HL-60 (cell line): ENCODE measurements around the gene MLYCD.

ENCODE experiments used
- DNase-seq, 2 experiments: peaks; one replicate each; pipeline ENCODE4 v3.0.0-alpha.2; 2010 to 2020; ENCODE audit warnings: low read depth in 1 of 2, low spot score in 1 of 2
- H3K27ac ChIP-seq: fragments of 250-450 bp; sonication (Bioruptor Pico); replicated peaks from 2 replicates; pipeline ENCODE4 v1.5.1; 2020; ENCODE audit warnings: mild to moderate bottlenecking, moderate library complexity
- H3K27me3 ChIP-seq: fragments of 250-450 bp; sonication (Bioruptor Pico); 2 replicates; pipeline ENCODE4 v1.5.1; 2021; ENCODE audit warnings: mild to moderate bottlenecking, moderate library complexity; ENCODE audit not compliant: insufficient read depth, poor library complexity, severe bottlenecking
- H3K4me3 ChIP-seq: replicated peaks from 2 replicates; pipeline ENCODE4 v1.5.1; 2011; ENCODE audit warnings: mild to moderate bottlenecking, control low read depth, low read length; ENCODE audit not compliant: insufficient read depth
- GABPA ChIP-seq: IDR thresholded peaks from 2 replicates; pipeline ENCODE4 v1.6.1; 2012; ENCODE audit warnings: low read depth
- POLR2AphosphoS5 ChIP-seq: IDR thresholded peaks from 2 replicates; pipeline ENCODE4 v1.6.1; 2012; ENCODE audit warnings: low read depth
- SPI1 ChIP-seq: IDR thresholded peaks from 2 replicates; pipeline ENCODE4 v1.6.1; 2012; ENCODE audit warnings: low read depth, mild to moderate bottlenecking, borderline replicate concordance
- TF ChIP-seq, protein P1 (sequence below): IDR thresholded peaks from one replicate; pipeline ENCODE4 v1.5.1; 2011; ENCODE audit warnings: low read length, control low read depth, inconsistent platforms; ENCODE audit not compliant: insufficient read depth
- TF ChIP-seq, protein P2 (sequence below): IDR thresholded peaks from 2 replicates; pipeline ENCODE4 v1.6.1; 2012; ENCODE audit warnings: low read depth; ENCODE audit not compliant: insufficient replicate concordance

MLYCD gene

DNA sequence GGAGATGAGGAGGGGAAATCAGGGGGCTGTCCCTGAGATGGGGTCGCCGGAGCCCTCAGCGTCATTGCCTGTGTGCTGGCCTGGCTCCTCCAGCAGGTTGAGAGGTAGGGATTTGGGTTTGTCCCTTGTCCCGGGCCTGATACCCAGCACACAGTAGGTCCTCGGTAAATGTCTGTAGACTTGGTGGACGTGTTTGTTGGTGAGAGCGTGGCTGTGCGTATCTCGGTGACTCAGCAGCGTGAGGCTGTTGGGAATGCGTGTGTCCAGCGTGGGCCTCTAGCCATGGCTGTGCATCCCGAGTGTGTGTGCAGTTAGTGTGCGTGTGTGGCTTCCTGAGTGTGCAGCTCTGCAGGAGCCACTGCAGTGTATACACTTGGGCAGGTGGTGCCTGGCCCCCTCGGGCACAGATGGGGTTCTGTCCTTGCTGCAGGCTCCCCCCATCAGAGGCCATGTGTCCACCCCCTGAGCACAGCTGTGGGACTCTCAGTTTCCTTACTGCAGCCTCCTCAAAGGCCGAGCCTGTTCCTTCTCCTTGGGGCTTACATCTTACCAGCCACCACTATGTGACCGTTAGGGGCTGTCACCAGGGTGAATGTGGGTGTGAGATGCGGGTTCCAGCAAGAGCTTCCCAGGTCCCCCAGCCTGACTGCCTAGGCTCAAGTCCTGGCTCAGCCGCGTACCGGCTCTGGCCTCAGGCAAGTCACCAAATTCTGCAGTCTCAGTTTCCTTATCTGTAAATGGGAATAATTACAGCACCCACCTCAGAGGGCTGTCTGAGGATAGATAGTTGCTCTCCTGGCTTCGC, 74.9 kb downstream of the MLYCD start:
- H3K4me3 ChIP-seq = no peak overlapping the region
- peaks cover 16% of the 10 kb centered on the region for H3K27me3 ChIP-seq
- no peak for TF ChIP-seq POLR2AphosphoS5
- no peak for TF ChIP-seq GABPA
- TF ChIP-seq SPI1 = no peak
- TF ChIP-seq, protein P1, sequence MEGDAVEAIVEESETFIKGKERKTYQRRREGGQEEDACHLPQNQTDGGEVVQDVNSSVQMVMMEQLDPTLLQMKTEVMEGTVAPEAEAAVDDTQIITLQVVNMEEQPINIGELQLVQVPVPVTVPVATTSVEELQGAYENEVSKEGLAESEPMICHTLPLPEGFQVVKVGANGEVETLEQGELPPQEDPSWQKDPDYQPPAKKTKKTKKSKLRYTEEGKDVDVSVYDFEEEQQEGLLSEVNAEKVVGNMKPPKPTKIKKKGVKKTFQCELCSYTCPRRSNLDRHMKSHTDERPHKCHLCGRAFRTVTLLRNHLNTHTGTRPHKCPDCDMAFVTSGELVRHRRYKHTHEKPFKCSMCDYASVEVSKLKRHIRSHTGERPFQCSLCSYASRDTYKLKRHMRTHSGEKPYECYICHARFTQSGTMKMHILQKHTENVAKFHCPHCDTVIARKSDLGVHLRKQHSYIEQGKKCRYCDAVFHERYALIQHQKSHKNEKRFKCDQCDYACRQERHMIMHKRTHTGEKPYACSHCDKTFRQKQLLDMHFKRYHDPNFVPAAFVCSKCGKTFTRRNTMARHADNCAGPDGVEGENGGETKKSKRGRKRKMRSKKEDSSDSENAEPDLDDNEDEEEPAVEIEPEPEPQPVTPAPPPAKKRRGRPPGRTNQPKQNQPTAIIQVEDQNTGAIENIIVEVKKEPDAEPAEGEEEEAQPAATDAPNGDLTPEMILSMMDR = no peak
- TF ChIP-seq, protein P2, sequence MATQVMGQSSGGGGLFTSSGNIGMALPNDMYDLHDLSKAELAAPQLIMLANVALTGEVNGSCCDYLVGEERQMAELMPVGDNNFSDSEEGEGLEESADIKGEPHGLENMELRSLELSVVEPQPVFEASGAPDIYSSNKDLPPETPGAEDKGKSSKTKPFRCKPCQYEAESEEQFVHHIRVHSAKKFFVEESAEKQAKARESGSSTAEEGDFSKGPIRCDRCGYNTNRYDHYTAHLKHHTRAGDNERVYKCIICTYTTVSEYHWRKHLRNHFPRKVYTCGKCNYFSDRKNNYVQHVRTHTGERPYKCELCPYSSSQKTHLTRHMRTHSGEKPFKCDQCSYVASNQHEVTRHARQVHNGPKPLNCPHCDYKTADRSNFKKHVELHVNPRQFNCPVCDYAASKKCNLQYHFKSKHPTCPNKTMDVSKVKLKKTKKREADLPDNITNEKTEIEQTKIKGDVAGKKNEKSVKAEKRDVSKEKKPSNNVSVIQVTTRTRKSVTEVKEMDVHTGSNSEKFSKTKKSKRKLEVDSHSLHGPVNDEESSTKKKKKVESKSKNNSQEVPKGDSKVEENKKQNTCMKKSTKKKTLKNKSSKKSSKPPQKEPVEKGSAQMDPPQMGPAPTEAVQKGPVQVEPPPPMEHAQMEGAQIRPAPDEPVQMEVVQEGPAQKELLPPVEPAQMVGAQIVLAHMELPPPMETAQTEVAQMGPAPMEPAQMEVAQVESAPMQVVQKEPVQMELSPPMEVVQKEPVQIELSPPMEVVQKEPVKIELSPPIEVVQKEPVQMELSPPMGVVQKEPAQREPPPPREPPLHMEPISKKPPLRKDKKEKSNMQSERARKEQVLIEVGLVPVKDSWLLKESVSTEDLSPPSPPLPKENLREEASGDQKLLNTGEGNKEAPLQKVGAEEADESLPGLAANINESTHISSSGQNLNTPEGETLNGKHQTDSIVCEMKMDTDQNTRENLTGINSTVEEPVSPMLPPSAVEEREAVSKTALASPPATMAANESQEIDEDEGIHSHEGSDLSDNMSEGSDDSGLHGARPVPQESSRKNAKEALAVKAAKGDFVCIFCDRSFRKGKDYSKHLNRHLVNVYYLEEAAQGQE = no peak
- no peak for DNase-seq
- no peak overlapping the region for H3K27ac ChIP-seq

DNA sequence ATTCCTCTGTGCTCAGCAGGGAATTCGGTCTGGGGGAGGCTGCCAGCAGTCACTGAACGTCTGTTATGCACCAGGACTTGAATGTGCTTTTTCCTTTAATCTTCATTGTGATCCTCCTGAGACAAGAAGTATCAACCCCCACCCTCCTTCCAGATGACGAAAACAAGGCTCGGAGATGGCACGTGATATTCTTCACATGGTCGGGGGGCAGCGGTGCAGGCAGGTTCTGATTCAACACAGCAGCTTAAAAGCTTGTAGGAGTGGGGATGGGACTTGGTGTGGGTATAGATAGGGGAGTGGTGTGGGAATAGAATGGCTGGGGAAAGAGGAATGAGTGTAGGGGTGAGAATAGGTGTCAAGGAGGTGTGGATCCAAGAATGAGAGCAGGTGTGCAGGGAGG, 75.6 kb downstream of the MLYCD start:
- Histone ChIP-seq H3K27ac (no peak overlapping the region), H3K4me3 (no peak overlapping the region), H3K27me3 (peaks cover 11% of the 10 kb centered on the region)
- TF ChIP-seq, protein P1 = no peak
- TF ChIP-seq GABPA (no peak), SPI1 (no peak), POLR2AphosphoS5 (no peak)
- TF ChIP-seq, protein P2 = no peak
- no peak for DNase-seq

DNA sequence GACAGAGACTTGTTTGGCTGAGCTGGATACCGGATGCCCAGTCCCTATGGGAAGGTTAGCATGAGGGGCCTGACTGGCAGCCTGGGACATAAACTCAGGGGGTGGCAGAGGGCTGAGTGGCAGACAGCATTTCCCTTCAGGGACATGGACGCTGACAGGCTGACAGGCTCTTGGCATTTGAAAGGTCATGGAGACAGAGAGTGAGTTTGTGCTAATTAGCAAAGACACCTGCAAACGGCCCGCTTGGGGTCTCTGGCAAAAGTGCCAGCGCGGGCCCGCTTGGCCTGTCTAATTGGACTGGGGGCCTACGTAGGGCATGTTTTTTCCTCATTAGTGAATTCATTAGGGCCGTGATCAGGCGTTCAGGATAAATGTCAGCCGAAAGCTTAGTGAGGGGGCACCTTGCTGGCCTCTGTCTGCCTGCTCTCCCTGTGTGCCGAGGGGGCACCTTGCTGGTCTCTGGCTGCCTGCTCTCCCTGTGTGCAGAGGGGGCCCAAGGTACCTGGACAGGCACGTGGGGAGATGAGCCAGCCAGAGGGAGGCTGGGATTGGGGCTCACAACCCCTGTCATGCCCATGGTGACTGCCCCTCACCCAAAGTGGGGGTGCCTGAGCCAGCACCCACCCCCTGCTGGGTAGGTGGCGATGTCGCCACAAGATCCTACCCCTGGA, 76.8 kb downstream of the MLYCD start:
- TF ChIP-seq SPI1 (no peak), POLR2AphosphoS5 (no peak), GABPA (no peak)
- TF ChIP-seq, protein P2 = no peak
- TF ChIP-seq, protein P1 = no peak
- Histone ChIP-seq H3K27ac (no peak overlapping the region), H3K27me3 (peaks cover 3% of the 10 kb centered on the region), H3K4me3 (no peak overlapping the region)
- DNase-seq = no peak
